Uterus (tissue), 2 donors: ENCODE measurements around the gene CCDC117.
A peak's percentile ranks its signal among the peaks of the same experiment; 100 is the strongest.

ENCODE experiments used
- CTCF ChIP-seq, 4 experiments: fragments of 200-600 bp in 2 of 4; fragments of 450-650 bp in 2 of 4; sonication (generic) in 2 of 4; IDR thresholded peaks; one replicate each; pipeline ENCODE4 v1.5.1; 2016 to 2019; ENCODE audit warnings: antibody characterized with exemption in 4 of 4, mild to moderate bottlenecking in 2 of 4, moderate library complexity in 1 of 4
- POLR2A ChIP-seq, 2 donors: fragments of 450-650 bp; IDR thresholded peaks; one replicate each; pipeline ENCODE4 v1.6.1; 2016; ENCODE audit warnings: antibody characterized with exemption in 2 of 2, mild to moderate bottlenecking in 1 of 2, moderate library complexity in 1 of 2

GRCh38 chr22:28741785-28742561 is 30.5 kb upstream of the CCDC117 start, which contains the start of the genes CHEK2 and HSCB:
- TF ChIP-seq CTCF (IDR thresholded peaks at IDR 0.05), result peak in 2 of 4 experiments; percentile 4 to 28
- TF ChIP-seq POLR2A (IDR thresholded peaks at IDR 0.05), result peak; percentile 36 to 78
